SK-N-SH treated with all-trans-retinoic acid at 6 μM for 48 hours (cell line): ENCODE data around the gene CAMK2B.

Experiments used
- ATAC-seq: fragments of 200-7000 bp; cut with Tn5 transposase; 3 replicates; pipeline ENCODE4 v1.9.1; 2020; ENCODE audit warnings: mild to moderate bottlenecking, moderate library complexity
- BACH2 ChIP-seq: fragments of 250-450 bp; sonication (Bioruptor Pico); IDR thresholded peaks from 2 replicates; pipeline ENCODE4 v1.9.0; 2021; ENCODE audit warnings: mild to moderate bottlenecking, borderline replicate concordance
- ESRRG ChIP-seq: fragments of 250-450 bp; sonication (Bioruptor Pico); IDR thresholded peaks from 2 replicates; pipeline ENCODE4 v1.6.1; 2021; ENCODE audit warnings: mild to moderate bottlenecking
- OSR1 ChIP-seq: fragments of 250-450 bp; sonication (Bioruptor Pico); IDR thresholded peaks from 2 replicates; pipeline ENCODE4 v1.8.0; 2022; ENCODE audit warnings: moderate library complexity, mild to moderate bottlenecking, inconsistent platforms
- RARB ChIP-seq: fragments of 250-450 bp; sonication (Bioruptor Pico); IDR thresholded peaks from 2 replicates; pipeline ENCODE4 v1.8.0; 2021; ENCODE audit warnings: mild to moderate bottlenecking, moderate library complexity
- SNAI2 ChIP-seq: fragments of 250-450 bp; sonication (Bioruptor Pico); IDR thresholded peaks from 2 replicates; pipeline ENCODE4 v1.5.0; 2020; ENCODE audit warnings: mild to moderate bottlenecking, moderate library complexity
- TCF4 ChIP-seq: fragments of 250-450 bp; sonication (Bioruptor Pico); IDR thresholded peaks from 2 replicates; pipeline ENCODE4 v1.8.0; 2021; ENCODE audit warnings: mild to moderate bottlenecking, moderate library complexity, borderline replicate concordance
- TOX ChIP-seq: fragments of 250-450 bp; sonication (Bioruptor Pico); IDR thresholded peaks from 2 replicates; pipeline ENCODE4 v1.8.0; 2021; ENCODE audit warnings: mild to moderate bottlenecking, moderate library complexity, borderline replicate concordance
- ZC3H10 ChIP-seq: fragments of 250-450 bp; sonication (Bioruptor Pico); IDR thresholded peaks from 2 replicates; pipeline ENCODE4 v1.5.1; 2021; ENCODE audit warnings: mild to moderate bottlenecking, moderate library complexity
- ZFP3 ChIP-seq: fragments of 250-450 bp; sonication (Bioruptor Pico); IDR thresholded peaks from 2 replicates; pipeline ENCODE4 v1.5.0; 2020; ENCODE audit warnings: mild to moderate bottlenecking, moderate library complexity
- ZFP30 ChIP-seq: fragments of 450-650 bp; formaldehyde crosslinking; IDR thresholded peaks from 2 replicates; pipeline ENCODE4 v1.5.0; 2022; ENCODE audit warnings: mild to moderate bottlenecking, moderate library complexity
- ZNF565 ChIP-seq: fragments of 450-650 bp; formaldehyde crosslinking; conservative IDR thresholded peaks from 2 replicates; pipeline ENCODE4 v1.5.0; 2020; ENCODE audit warnings: low read depth, mild to moderate bottlenecking, moderate library complexity
- ZNF70 ChIP-seq: fragments of 450-650 bp; formaldehyde crosslinking; IDR thresholded peaks from 2 replicates; pipeline ENCODE4 v1.5.0; 2020; ENCODE audit warnings: mild to moderate bottlenecking, moderate library complexity
- ZNF8 ChIP-seq: fragments of 450-650 bp; formaldehyde crosslinking; IDR thresholded peaks from 2 replicates; pipeline ENCODE4 v1.5.0; 2020; ENCODE audit warnings: mild to moderate bottlenecking, moderate library complexity
- TF ChIP-seq, protein P1 (sequence below): fragments of 250-450 bp; sonication (Bioruptor Pico); IDR thresholded peaks from 2 replicates; pipeline ENCODE4 v1.8.0; 2020; ENCODE audit warnings: mild to moderate bottlenecking, moderate library complexity, borderline replicate concordance
- TF ChIP-seq, protein P2 (sequence below): fragments of 250-450 bp; sonication (Bioruptor Pico); IDR thresholded peaks from 2 replicates; pipeline ENCODE4 v1.8.0; 2021; ENCODE audit warnings: low read depth, mild to moderate bottlenecking, moderate library complexity, borderline replicate concordance
- TF ChIP-seq, protein P3 (sequence below): fragments of 250-450 bp; sonication (Bioruptor Pico); IDR thresholded peaks from 2 replicates; pipeline ENCODE4 v1.5.1; 2020; ENCODE audit warnings: low read depth, mild to moderate bottlenecking, moderate library complexity
- TF ChIP-seq, protein P4 (sequence below): fragments of 250-450 bp; sonication (Bioruptor Pico); IDR thresholded peaks from 2 replicates; pipeline ENCODE4 v1.5.0; 2020; ENCODE audit warnings: mild to moderate bottlenecking, moderate library complexity
- TF ChIP-seq, protein P5 (sequence below): fragments of 250-450 bp; sonication (Bioruptor Pico); IDR thresholded peaks from 2 replicates; pipeline ENCODE4 v1.5.1; 2021; ENCODE audit warnings: mild to moderate bottlenecking, moderate library complexity

Gene CAMK2B

DNA sequence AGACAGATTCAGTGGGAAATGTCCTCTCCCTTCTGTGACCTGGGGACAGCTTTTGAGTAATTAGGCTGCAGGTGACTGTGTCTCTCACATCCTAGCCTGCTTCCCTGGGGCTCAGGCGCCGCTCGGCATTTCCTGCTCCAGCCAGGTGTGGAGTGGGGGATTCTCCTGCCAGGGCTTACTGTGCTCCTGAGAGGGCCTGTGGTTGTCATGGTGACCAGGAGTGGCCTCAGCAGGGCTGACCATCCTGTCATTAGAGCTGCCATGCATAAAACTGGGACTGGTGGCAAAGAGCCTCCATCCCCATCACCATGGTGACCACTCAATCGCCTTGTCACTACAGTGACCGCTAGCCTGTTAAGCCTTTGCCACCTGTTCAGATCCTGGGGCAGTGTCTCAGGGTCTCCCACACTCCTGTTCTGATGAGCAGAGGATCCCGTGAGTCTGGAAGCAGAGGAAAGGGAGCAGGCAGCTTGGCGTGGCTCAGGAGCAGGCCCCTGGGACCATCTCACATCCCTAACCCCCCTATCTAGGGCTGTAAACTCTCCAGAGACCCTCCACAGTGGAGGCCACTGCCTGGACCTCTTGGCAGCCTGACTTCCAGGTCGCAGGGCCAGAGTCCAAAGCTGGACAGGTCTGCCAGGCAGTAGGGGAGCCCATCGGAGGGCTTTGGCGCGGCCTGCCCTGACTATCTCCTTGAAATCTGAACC lies 136.0 kb downstream of the CAMK2B start, which contains the start of gene GCK:
Gene GCK, minus strand, starts transcription at position 154 of the 707 bp plus-strand sequence. CDS start 486 bp downstream, outside the sequence.
- TF ChIP-seq ESRRG (no peak), SNAI2 (CRISPR knock-in tag) (no peak)
- TF ChIP-seq, all 23 proteins: peak for 0
- no peak for ATAC-seq

DNA sequence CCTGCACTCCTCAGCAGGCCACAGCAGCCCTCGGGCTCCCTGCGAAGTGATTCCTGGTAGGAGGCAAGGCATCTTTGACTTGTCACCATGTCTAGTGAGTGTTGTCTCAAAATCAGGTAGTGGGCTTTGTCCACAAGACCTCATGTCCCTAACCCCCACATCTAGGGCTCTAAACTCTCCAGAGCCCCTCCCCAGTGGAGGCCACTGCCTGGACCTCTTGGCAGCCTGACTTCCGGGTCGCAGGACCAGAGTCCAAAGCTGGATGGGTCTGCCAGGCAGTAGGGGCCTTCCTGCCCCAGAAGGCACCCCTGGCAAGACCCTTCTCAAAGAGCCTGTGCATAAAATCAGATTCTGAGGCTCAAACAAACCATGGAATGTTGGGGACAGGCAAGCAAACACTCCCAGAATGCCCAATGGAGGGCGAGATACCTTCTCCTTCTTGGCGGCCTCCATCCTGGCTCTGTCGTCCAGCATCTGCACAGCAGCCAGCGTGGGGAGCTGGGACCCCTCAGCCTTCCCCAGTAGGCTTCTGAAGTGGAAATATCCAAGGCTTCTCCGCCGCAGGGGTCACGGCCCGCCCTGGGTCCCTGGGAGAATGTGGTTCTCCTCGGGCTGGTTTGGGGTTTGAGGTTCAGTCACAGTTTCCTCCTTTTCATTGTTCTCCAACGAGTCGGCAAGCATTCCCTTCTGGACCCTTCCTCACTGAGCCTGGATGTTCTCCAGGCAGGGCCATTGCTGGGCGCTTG lies 136.7 kb downstream of the CAMK2B start:
- ATAC-seq = no peak

DNA sequence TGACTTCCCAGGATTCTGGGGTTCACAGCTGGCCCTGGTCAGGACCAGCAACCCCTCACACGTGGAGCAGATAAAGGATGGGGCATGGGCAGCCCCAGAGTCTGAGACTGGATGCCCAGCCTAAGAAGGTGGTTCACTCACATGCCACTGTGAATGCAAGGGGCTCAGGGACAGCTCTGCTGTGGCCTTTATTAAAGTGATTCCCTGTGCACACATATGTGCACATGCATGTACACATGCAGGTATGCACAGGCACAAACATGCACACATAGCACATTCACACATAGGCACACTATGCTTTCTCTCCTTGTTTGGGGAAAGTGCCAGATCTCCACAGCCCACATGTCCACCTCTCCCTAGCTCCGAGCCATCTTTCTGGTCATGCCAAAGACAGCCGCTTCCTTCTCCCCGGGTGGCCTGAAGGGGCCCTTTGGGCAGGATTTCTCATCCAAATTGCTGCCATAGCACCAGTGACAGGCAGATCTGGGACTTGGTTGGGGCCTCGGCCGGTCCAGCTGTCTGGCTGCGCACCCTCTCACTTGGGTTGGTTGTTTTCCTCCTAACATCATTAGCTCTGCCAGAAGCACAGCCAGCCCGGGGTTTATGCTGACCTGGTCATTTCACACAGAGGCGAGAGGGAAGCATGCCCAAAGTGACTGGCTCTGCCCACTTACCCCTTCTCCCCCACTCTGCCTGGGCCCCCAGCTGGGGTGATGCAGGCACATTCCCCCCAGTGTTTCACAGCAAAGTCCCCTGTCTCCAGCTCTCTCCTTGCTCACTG lies 137.6 kb downstream of the CAMK2B start:
- no peak for TF ChIP-seq TOX (CRISPR knock-in tag)
- TF ChIP-seq BACH2 (CRISPR knock-in tag) = no peak
- TF ChIP-seq ZNF8 (CRISPR knock-in tag) = no peak
- no peak for TF ChIP-seq ZFP3 (CRISPR knock-in tag)
- no peak for TF ChIP-seq ZNF565
- TF ChIP-seq SNAI2 (CRISPR knock-in tag) = no peak
- TF ChIP-seq RARB (CRISPR knock-in tag) = no peak
- TF ChIP-seq ZC3H10 (CRISPR knock-in tag) = no peak
- no peak for TF ChIP-seq ZNF70
- no peak for TF ChIP-seq ZFP30
- TF ChIP-seq OSR1 (CRISPR knock-in tag) = no peak
- TF ChIP-seq, protein P1, sequence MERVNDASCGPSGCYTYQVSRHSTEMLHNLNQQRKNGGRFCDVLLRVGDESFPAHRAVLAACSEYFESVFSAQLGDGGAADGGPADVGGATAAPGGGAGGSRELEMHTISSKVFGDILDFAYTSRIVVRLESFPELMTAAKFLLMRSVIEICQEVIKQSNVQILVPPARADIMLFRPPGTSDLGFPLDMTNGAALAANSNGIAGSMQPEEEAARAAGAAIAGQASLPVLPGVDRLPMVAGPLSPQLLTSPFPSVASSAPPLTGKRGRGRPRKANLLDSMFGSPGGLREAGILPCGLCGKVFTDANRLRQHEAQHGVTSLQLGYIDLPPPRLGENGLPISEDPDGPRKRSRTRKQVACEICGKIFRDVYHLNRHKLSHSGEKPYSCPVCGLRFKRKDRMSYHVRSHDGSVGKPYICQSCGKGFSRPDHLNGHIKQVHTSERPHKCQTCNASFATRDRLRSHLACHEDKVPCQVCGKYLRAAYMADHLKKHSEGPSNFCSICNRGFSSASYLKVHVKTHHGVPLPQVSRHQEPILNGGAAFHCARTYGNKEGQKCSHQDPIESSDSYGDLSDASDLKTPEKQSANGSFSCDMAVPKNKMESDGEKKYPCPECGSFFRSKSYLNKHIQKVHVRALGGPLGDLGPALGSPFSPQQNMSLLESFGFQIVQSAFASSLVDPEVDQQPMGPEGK (CRISPR knock-in tag) = no peak
- TF ChIP-seq, protein P2, sequence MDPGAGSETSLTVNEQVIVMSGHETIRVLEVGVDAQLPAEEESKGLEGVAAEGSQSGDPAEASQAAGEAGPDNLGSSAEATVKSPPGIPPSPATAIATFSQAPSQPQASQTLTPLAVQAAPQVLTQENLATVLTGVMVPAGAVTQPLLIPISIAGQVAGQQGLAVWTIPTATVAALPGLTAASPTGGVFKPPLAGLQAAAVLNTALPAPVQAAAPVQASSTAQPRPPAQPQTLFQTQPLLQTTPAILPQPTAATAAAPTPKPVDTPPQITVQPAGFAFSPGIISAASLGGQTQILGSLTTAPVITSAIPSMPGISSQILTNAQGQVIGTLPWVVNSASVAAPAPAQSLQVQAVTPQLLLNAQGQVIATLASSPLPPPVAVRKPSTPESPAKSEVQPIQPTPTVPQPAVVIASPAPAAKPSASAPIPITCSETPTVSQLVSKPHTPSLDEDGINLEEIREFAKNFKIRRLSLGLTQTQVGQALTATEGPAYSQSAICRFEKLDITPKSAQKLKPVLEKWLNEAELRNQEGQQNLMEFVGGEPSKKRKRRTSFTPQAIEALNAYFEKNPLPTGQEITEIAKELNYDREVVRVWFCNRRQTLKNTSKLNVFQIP (CRISPR knock-in tag) = no peak
- no peak for TF ChIP-seq TCF4 (CRISPR knock-in tag)
- ATAC-seq = no peak

More for the DNA sequence above, 136.7 kb downstream of the CAMK2B start:
- TF ChIP-seq ZC3H10 (CRISPR knock-in tag) (no peak), ZNF565 (no peak), ZNF8 (CRISPR knock-in tag) (no peak), ZFP3 (CRISPR knock-in tag) (no peak), RARB (CRISPR knock-in tag) (no peak), ZFP30 (no peak), ESRRG (no peak), SNAI2 (CRISPR knock-in tag) (no peak)
- TF ChIP-seq, protein P3, sequence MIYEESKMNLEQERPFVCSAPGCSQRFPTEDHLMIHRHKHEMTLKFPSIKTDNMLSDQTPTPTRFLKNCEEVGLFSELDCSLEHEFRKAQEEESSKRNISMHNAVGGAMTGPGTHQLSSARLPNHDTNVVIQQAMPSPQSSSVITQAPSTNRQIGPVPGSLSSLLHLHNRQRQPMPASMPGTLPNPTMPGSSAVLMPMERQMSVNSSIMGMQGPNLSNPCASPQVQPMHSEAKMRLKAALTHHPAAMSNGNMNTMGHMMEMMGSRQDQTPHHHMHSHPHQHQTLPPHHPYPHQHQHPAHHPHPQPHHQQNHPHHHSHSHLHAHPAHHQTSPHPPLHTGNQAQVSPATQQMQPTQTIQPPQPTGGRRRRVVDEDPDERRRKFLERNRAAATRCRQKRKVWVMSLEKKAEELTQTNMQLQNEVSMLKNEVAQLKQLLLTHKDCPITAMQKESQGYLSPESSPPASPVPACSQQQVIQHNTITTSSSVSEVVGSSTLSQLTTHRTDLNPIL (CRISPR knock-in tag) = no peak
- TF ChIP-seq, protein P4, sequence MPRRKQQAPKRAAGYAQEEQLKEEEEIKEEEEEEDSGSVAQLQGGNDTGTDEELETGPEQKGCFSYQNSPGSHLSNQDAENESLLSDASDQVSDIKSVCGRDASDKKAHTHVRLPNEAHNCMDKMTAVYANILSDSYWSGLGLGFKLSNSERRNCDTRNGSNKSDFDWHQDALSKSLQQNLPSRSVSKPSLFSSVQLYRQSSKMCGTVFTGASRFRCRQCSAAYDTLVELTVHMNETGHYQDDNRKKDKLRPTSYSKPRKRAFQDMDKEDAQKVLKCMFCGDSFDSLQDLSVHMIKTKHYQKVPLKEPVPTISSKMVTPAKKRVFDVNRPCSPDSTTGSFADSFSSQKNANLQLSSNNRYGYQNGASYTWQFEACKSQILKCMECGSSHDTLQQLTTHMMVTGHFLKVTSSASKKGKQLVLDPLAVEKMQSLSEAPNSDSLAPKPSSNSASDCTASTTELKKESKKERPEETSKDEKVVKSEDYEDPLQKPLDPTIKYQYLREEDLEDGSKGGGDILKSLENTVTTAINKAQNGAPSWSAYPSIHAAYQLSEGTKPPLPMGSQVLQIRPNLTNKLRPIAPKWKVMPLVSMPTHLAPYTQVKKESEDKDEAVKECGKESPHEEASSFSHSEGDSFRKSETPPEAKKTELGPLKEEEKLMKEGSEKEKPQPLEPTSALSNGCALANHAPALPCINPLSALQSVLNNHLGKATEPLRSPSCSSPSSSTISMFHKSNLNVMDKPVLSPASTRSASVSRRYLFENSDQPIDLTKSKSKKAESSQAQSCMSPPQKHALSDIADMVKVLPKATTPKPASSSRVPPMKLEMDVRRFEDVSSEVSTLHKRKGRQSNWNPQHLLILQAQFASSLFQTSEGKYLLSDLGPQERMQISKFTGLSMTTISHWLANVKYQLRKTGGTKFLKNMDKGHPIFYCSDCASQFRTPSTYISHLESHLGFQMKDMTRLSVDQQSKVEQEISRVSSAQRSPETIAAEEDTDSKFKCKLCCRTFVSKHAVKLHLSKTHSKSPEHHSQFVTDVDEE (CRISPR knock-in tag) = no peak
- TF ChIP-seq, protein P1 (CRISPR knock-in tag) = no peak
- TF ChIP-seq, protein P5, sequence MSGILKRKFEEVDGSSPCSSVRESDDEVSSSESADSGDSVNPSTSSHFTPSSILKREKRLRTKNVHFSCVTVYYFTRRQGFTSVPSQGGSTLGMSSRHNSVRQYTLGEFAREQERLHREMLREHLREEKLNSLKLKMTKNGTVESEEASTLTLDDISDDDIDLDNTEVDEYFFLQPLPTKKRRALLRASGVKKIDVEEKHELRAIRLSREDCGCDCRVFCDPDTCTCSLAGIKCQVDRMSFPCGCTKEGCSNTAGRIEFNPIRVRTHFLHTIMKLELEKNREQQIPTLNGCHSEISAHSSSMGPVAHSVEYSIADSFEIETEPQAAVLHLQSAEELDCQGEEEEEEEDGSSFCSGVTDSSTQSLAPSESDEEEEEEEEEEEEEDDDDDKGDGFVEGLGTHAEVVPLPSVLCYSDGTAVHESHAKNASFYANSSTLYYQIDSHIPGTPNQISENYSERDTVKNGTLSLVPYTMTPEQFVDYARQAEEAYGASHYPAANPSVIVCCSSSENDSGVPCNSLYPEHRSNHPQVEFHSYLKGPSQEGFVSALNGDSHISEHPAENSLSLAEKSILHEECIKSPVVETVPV = no peak
- TF ChIP-seq, all 23 proteins: peak for 0
